H1 (cell line): ENCODE results near the gene ABCC4. TPM values are rescaled to one million over a fixed set of nuclear protein-coding genes. Genes with fewer than 3 reads are reported as not detected.

ENCODE experiments used
- CTCF ChIA-PET: fragments of 300-600 bp; sonication (Branson Sonifier 250); formaldehyde crosslinking; loops from one replicate; lab custom pipeline; 2021; ENCODE audit not compliant: partially characterized antibody; lab: Charles Lee
- POLR2A ChIA-PET: fragments of 300-600 bp; sonication (Branson Sonifier 250); formaldehyde crosslinking; loops from one replicate; lab custom pipeline; 2021; ENCODE audit warnings: inconsistent platforms; ENCODE audit not compliant: partially characterized antibody; lab: Charles Lee
- DNase-seq, 2 experiments: peaks; one replicate each; pipeline versions ENCODE4 v3.0.0 to v3.0.0-alpha.2; 2010 to 2022; ENCODE audit warnings: low spot score in 2 of 2, low read depth in 1 of 2, mixed read lengths in 1 of 2
- FAIRE-seq: peaks from 2 replicates; lab custom pipeline; 2011; peaks lifted over from hg19 to GRCh38; lab: Jason Lieb, UNC
- H2AFZ ChIP-seq: 2 replicates; pipeline ENCODE4 v1.8.1; 2012; ENCODE audit warnings: low read length, inconsistent platforms
- H2AK5ac ChIP-seq: 2 replicates; pipeline ENCODE4 v1.6.1; 2013; ENCODE audit warnings: low read depth, low read length
- H2BK120ac ChIP-seq: replicated peaks from 2 replicates; pipeline ENCODE3; 2013; ENCODE audit warnings: low read depth, low read length, inconsistent platforms
- H2BK12ac ChIP-seq: 2 replicates; pipeline ENCODE4 v1.6.1; 2013; ENCODE audit warnings: low read depth, low read length
- H2BK15ac ChIP-seq: 2 replicates; pipeline ENCODE4 v1.6.1; 2013; ENCODE audit warnings: low read length
- H2BK20ac ChIP-seq: 2 replicates; pipeline ENCODE4 v1.6.1; 2013; ENCODE audit warnings: low read length
- H2BK5ac ChIP-seq: 2 replicates; pipeline ENCODE4 v1.6.1; 2013; ENCODE audit warnings: low read depth, low read length
- H3K14ac ChIP-seq: 2 replicates; pipeline ENCODE4 v1.6.1; 2013; ENCODE audit warnings: inconsistent platforms; ENCODE audit not compliant: insufficient read length
- H3K18ac ChIP-seq: 2 replicates; pipeline ENCODE4 v1.6.1; 2013; ENCODE audit warnings: low read length; ENCODE audit errors: extremely low read depth
- H3K23ac ChIP-seq: 2 replicates; pipeline ENCODE4 v1.6.1; 2013; ENCODE audit warnings: inconsistent platforms; ENCODE audit not compliant: insufficient read length
- H3K23me2 ChIP-seq: 2 replicates; pipeline ENCODE4 v1.6.1; 2013; ENCODE audit warnings: low read depth, low read length
- H3K27ac ChIP-seq: 2 replicates; pipeline ENCODE4 v1.6.1; 2011; ENCODE audit warnings: low read depth, low read length, inconsistent platforms
- H3K27me3 ChIP-seq, 4 experiments: replicated peaks in 1 of 4; 1 replicate in 1 of 4; 2 replicates in 3 of 4; pipeline versions ENCODE4 v1.6.1 to v1.8.1; 2011 to 2013; ENCODE audit warnings: low read length in 3 of 4, mild to moderate bottlenecking in 3 of 4, inconsistent platforms in 2 of 4, mixed read lengths in 2 of 4, moderate library complexity in 1 of 4; ENCODE audit not compliant: control insufficient read depth in 3 of 4, insufficient read depth in 3 of 4; ENCODE audit errors: extremely low read depth in 1 of 4
- H3K36me3 ChIP-seq, 4 experiments: 2 replicates each; pipeline versions ENCODE4 v1.6.1 to v1.8.1; 2011 to 2013; ENCODE audit warnings: mild to moderate bottlenecking in 4 of 4, low read length in 3 of 4, moderate library complexity in 2 of 4, control low read depth in 1 of 4, inconsistent platforms in 1 of 4; ENCODE audit not compliant: insufficient read depth in 4 of 4, control insufficient read depth in 2 of 4
- H3K4ac ChIP-seq: replicated peaks from 2 replicates; pipeline ENCODE3; 2013; ENCODE audit warnings: low read length, low read depth, mixed read lengths, inconsistent platforms; ENCODE audit not compliant: insufficient read length
- H3K4me1 ChIP-seq, 4 experiments: replicated peaks in 1 of 4; 1 replicate in 1 of 4; 2 replicates in 3 of 4; pipeline versions ENCODE4 v1.6.1 to v1.8.1; 2011 to 2013; ENCODE audit warnings: low read length in 3 of 4, inconsistent platforms in 2 of 4, mixed read lengths in 1 of 4; ENCODE audit not compliant: insufficient read depth in 4 of 4, control insufficient read depth in 3 of 4
- H3K4me2 ChIP-seq, 2 experiments: 2 replicates each; pipeline versions ENCODE4 v1.6.1 to v1.8.1; 2011 to 2013; ENCODE audit warnings: low read depth in 2 of 2, low read length in 2 of 2, control low read depth in 1 of 2, inconsistent platforms in 1 of 2, mild to moderate bottlenecking in 1 of 2; ENCODE audit not compliant: insufficient read depth in 1 of 2
- H3K4me3 ChIP-seq, 4 experiments: fragments of 200-600, 300-600 bp in 1 of 4; sonication (generic), shearing (Covaris generic), sonication (Bioruptor Twin) in 1 of 4; 2 replicates each; pipeline versions ENCODE4 v1.5.1 to v1.8.1; 2011 to 2016; ENCODE audit warnings: low read length in 4 of 4, low read depth in 3 of 4, control low read depth in 2 of 4, inconsistent platforms in 2 of 4, mild to moderate bottlenecking in 2 of 4, mixed read lengths in 1 of 4, moderate library complexity in 1 of 4; ENCODE audit not compliant: insufficient read depth in 2 of 4; ENCODE audit errors: extremely low read depth in 1 of 4
- H3K56ac ChIP-seq: replicated peaks from 2 replicates; pipeline ENCODE3; 2013; ENCODE audit warnings: low read depth, mild to moderate bottlenecking, mixed read lengths, low read length, inconsistent platforms; ENCODE audit not compliant: insufficient read length
- H3K79me1 ChIP-seq: 2 replicates; pipeline ENCODE4 v1.6.1; 2013; ENCODE audit warnings: low read depth, low read length, control low read depth
- H3K79me2 ChIP-seq, 2 experiments: 2 replicates each; pipeline versions ENCODE4 v1.6.1 to v1.8.1; 2012 to 2013; ENCODE audit warnings: low read length in 2 of 2, mild to moderate bottlenecking in 2 of 2, inconsistent platforms in 1 of 2; ENCODE audit not compliant: insufficient read depth in 2 of 2, control insufficient read depth in 1 of 2
- H3K9ac ChIP-seq, 4 experiments: replicated peaks in 1 of 4; 1 replicate in 1 of 4; 2 replicates in 3 of 4; pipeline versions ENCODE4 v1.6.1 to v1.8.1; 2011 to 2013; ENCODE audit warnings: low read depth in 3 of 4, low read length in 3 of 4, control low read depth in 2 of 4, mild to moderate bottlenecking in 2 of 4, moderate library complexity in 2 of 4, inconsistent platforms in 1 of 4; ENCODE audit errors: extremely low read depth in 1 of 4
- H3K9me3 ChIP-seq, 2 experiments: 2 replicates each; pipeline versions ENCODE4 v1.6.1 to v1.8.1; 2012 to 2013; ENCODE audit warnings: mild to moderate bottlenecking in 2 of 2, moderate library complexity in 2 of 2, control low read depth in 1 of 2, inconsistent platforms in 1 of 2, low read depth in 1 of 2, low read length in 1 of 2, mixed read lengths in 1 of 2; ENCODE audit not compliant: insufficient read depth in 2 of 2
- H4K20me1 ChIP-seq, 2 experiments: replicated peaks in 1 of 2; 2 replicates each; pipeline versions ENCODE3 to v1.8.1; 2011 to 2013; ENCODE audit warnings: inconsistent platforms in 2 of 2, low read length in 2 of 2, mild to moderate bottlenecking in 1 of 2; ENCODE audit not compliant: insufficient read depth in 2 of 2, control insufficient read depth in 1 of 2
- H4K5ac ChIP-seq: 2 replicates; pipeline ENCODE4 v1.6.1; 2013; ENCODE audit warnings: low read length, low read depth, mixed read lengths, inconsistent platforms; ENCODE audit not compliant: insufficient read length
- H4K8ac ChIP-seq: 2 replicates; pipeline ENCODE4 v1.8.0; 2013; ENCODE audit warnings: mild to moderate bottlenecking, moderate library complexity, low read length, inconsistent platforms; ENCODE audit not compliant: insufficient read depth; ENCODE audit errors: extremely low read depth
- H4K91ac ChIP-seq: replicated peaks from 2 replicates; pipeline ENCODE3; 2013; ENCODE audit warnings: low read length, mixed read lengths, inconsistent platforms; ENCODE audit not compliant: insufficient read length
- ASH2L ChIP-seq: fragments of 200-600, 300-600 bp; sonication (generic); IDR thresholded peaks from one replicate; pipeline ENCODE4 v1.7.1; 2017; ENCODE audit warnings: low read length
- CTBP2 ChIP-seq: IDR thresholded peaks from 2 replicates; pipeline ENCODE4 v1.7.0; 2011; ENCODE audit warnings: borderline replicate concordance, mild to moderate bottlenecking, moderate library complexity, mixed read lengths, low read length; ENCODE audit not compliant: insufficient read depth, insufficient read length
- EP300 ChIP-seq, 2 experiments: IDR thresholded peaks; 1 replicate in 1 of 2; 2 replicates in 1 of 2; pipeline ENCODE4 v1.6.1; 2011 to 2012; ENCODE audit warnings: low read depth in 2 of 2, low read length in 2 of 2, mild to moderate bottlenecking in 2 of 2, borderline replicate concordance in 1 of 2, inconsistent platforms in 1 of 2, moderate library complexity in 1 of 2
- KDM5A ChIP-seq: fragments of 200-600 bp; IDR thresholded peaks from 2 replicates; pipeline ENCODE4 v1.7.1; 2012; ENCODE audit warnings: mild to moderate bottlenecking, low read length, inconsistent platforms, mixed read lengths
- NANOG ChIP-seq: IDR thresholded peaks from 2 replicates; pipeline ENCODE4 v1.6.1; 2011; ENCODE audit warnings: low read length, low read depth, mild to moderate bottlenecking, inconsistent platforms; ENCODE audit not compliant: insufficient read depth, poor library complexity, severe bottlenecking
- SIX5 ChIP-seq: IDR thresholded peaks from 2 replicates; pipeline ENCODE4 v1.6.1; 2011; ENCODE audit warnings: mild to moderate bottlenecking, low read depth, low read length
- SP1 ChIP-seq: IDR thresholded peaks from 2 replicates; pipeline ENCODE4 v1.6.1; 2011; ENCODE audit warnings: low read depth, low read length
- TEAD4 ChIP-seq: IDR thresholded peaks from 2 replicates; pipeline ENCODE4 v1.6.1; 2012; ENCODE audit warnings: low read depth, low read length, inconsistent platforms, mixed read lengths
- WGBS, 2 experiments: shearing (Covaris generic) in 1 of 2; methylation state at CpG; one replicate each; pipeline versions ENCODE4 v1.1.6 to v1.1.7; 2013 to 2015; ENCODE audit warnings: low lambda C conversion rate in 2 of 2, mixed read lengths in 2 of 2, inconsistent platforms in 1 of 2, low coverage in 1 of 2, missing lambda C conversion rate in 1 of 2; ENCODE audit not compliant: insufficient replicate concordance in 2 of 2, insufficient coverage in 1 of 2, insufficient read length in 1 of 2; ENCODE audit errors: extremely low coverage in 1 of 2, missing lambda C conversion rate in 1 of 2; 5-methylcytosine and 5-hydroxymethylcytosine counted together
- polyA plus RNA-seq, 7 experiments: library from polyadenylated mRNA; depleted of rRNA in 3 of 7; stranded (reverse) in 5 of 7; unstranded in 2 of 7; fragments of >200 nt in 5 of 7; fragments of 200-250 nt in 2 of 7; gene quantifications; 1 replicate in 5 of 7; 2 replicates in 1 of 7; 4 replicates in 1 of 7; pipeline versions ENCODE4 v1.2.1 to v1.2.3, GENCODE V29; 2011 to 2013; ENCODE audit warnings: missing spikeins in 2 of 7, mixed read lengths in 2 of 7
- total RNA-seq: library from RNA; stranded (reverse); fragmentation: NEBNext Ultra II Directional; extraction: Animal tissue kit (Norgen Biotek cat#: 25700); gene quantifications from 2 replicates; pipeline ENCODE4 v1.2.1, GENCODE V29; 2021
- TF ChIP-seq, protein P1 (sequence below): IDR thresholded peaks from 2 replicates; pipeline ENCODE4 v1.6.1; 2011; ENCODE audit warnings: low read length, improper control_type of control experiment
- TF ChIP-seq, protein P2 (sequence below), 3 experiments: IDR thresholded peaks; 1 replicate in 2 of 3; 2 replicates in 1 of 3; pipeline versions ENCODE4 v1.5.1 to v1.6.1; 2011; ENCODE audit warnings: low read length in 3 of 3, mild to moderate bottlenecking in 3 of 3, inconsistent platforms in 2 of 3, low read depth in 1 of 3, moderate library complexity in 1 of 3; ENCODE audit not compliant: insufficient read depth in 1 of 3; ENCODE audit errors: control extremely low read depth in 1 of 3

Gene ABCC4
- total and polyA plus RNA-seq, 2 of the 8 experiments (the other 6 are each of a cell fraction or from before 2014, with no cell fraction given) = 4.0 to 14.1 TPM

DNA sequence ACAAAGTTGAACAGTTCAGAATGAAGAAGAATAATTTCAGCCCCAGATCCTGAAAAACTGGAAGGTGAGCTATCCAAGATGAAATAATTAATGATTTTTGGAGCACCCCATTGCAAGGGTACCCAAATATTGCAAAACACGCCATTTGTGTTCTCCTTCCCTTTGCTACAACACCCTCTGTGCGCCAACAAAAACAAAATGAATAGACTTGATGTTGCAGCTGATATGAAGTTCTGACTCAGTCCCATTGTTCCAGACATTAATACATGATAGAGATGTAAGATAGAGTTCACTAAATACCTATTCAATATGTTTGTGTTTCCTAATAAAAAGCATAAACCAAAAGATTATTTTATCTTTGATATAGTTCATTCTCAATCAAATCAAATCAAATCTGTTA lies 301.4 kb downstream of the ABCC4 start:
- no peak overlapping the region for H2BK15ac ChIP-seq
- peaks cover 0 to 12% (median 8%) of the 10 kb centered on the region in 4 experiments; a peak in 5 of 7 replicates for H3K4me1 ChIP-seq
- no peak overlapping the region for H2AK5ac ChIP-seq
- H2BK5ac ChIP-seq = no peak overlapping the region
- ChIA-PET POLR2A (no interaction called here), CTCF (interaction anchor here (0.6 to 1.8 kb wide), 3 partner anchors 12 to 405 kb away, joined by 3 to 5 read pairs (median 5); no protein-coding TSS in a partner anchor)
- no peak overlapping the region for H3K9ac ChIP-seq
- H3K56ac ChIP-seq = no peak overlapping the region
- H2AFZ ChIP-seq = no peak overlapping the region
- no peak overlapping the region for H4K8ac ChIP-seq
- H3K23me2 ChIP-seq = no peaks in the 10 kb centered on the region
- 35% methylated on average over 2 of the region's 2 CpGs; no CpG with 5 or more reads in 1 of the 2 experiments for WGBS, 2 experiments
- no peak overlapping the region for H2BK12ac ChIP-seq
- no peak overlapping the region for H3K4me2 ChIP-seq
- H3K18ac ChIP-seq = no peak overlapping the region
- H3K4me3 ChIP-seq = no peak overlapping the region
- no peak overlapping the region for H2BK120ac ChIP-seq
- peaks cover 0 to 2% (median 0%) of the 10 kb centered on the region in 4 experiments; a peak in 2 of 7 replicates for H3K27me3 ChIP-seq
- no peak overlapping the region for H3K23ac ChIP-seq
- no peak overlapping the region for H3K4ac ChIP-seq
- no peak for FAIRE-seq
- H4K20me1 ChIP-seq = no peaks in the 10 kb centered on the region
- no peaks in the 10 kb centered on the region for H3K36me3 ChIP-seq
- H3K79me2 ChIP-seq = no peaks in the 10 kb centered on the region
- DNase-seq = no peak
- no peaks in the 10 kb centered on the region for H3K79me1 ChIP-seq
- H4K5ac ChIP-seq = no peak overlapping the region
- no peak overlapping the region for H3K14ac ChIP-seq
- H3K27ac ChIP-seq = no peak overlapping the region
- H3K9me3 ChIP-seq = no peaks in the 10 kb centered on the region
- no peak overlapping the region for H4K91ac ChIP-seq
- H2BK20ac ChIP-seq = no peak overlapping the region
- TF ChIP-seq NANOG (no peak), SIX5 (no peak), KDM5A (no peak), SP1 (no peak), EP300 (IDR thresholded peaks at IDR 0.05; ENCODE audit: borderline replicate concordance in 1 of 2, low read depth in 2 of 2, low read length in 2 of 2) (no peak), ASH2L (no peak), CTBP2 (no peak), TEAD4 (no peak)
- TF ChIP-seq, protein P1, sequence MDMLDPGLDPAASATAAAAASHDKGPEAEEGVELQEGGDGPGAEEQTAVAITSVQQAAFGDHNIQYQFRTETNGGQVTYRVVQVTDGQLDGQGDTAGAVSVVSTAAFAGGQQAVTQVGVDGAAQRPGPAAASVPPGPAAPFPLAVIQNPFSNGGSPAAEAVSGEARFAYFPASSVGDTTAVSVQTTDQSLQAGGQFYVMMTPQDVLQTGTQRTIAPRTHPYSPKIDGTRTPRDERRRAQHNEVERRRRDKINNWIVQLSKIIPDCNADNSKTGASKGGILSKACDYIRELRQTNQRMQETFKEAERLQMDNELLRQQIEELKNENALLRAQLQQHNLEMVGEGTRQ = no peak
- TF ChIP-seq, protein P2, sequence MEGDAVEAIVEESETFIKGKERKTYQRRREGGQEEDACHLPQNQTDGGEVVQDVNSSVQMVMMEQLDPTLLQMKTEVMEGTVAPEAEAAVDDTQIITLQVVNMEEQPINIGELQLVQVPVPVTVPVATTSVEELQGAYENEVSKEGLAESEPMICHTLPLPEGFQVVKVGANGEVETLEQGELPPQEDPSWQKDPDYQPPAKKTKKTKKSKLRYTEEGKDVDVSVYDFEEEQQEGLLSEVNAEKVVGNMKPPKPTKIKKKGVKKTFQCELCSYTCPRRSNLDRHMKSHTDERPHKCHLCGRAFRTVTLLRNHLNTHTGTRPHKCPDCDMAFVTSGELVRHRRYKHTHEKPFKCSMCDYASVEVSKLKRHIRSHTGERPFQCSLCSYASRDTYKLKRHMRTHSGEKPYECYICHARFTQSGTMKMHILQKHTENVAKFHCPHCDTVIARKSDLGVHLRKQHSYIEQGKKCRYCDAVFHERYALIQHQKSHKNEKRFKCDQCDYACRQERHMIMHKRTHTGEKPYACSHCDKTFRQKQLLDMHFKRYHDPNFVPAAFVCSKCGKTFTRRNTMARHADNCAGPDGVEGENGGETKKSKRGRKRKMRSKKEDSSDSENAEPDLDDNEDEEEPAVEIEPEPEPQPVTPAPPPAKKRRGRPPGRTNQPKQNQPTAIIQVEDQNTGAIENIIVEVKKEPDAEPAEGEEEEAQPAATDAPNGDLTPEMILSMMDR (IDR thresholded peaks at IDR 0.05; ENCODE audit: control extremely low read depth in 1 of 3, insufficient read depth in 1 of 3, low read depth in 1 of 3, low read length in 3 of 3) = no peak
